HuH-7 (cell line): ENCODE data around the gene ANKRD53.
"Not testable (repeated sequence)": the region's sequence is repeated elsewhere in the genome, so short reads cannot be mapped to it uniquely, and the experiment has no call there.

Experiments
- DNase-seq: peaks from one replicate; pipeline ENCODE4 v3.0.0; 2011; ENCODE audit warnings: low spot score

The ANKRD53 gene

GRCh38 chr2:71019989-71020388, 41.6 kb downstream of the ANKRD53 start:
- DNase-seq, result not testable (repeated sequence)

- DNase-seq, result not testable (repeated sequence)
These were observed 43.0 kb downstream of the ANKRD53 start for GRCh38 chr2:71021394-71021793.

DNA sequence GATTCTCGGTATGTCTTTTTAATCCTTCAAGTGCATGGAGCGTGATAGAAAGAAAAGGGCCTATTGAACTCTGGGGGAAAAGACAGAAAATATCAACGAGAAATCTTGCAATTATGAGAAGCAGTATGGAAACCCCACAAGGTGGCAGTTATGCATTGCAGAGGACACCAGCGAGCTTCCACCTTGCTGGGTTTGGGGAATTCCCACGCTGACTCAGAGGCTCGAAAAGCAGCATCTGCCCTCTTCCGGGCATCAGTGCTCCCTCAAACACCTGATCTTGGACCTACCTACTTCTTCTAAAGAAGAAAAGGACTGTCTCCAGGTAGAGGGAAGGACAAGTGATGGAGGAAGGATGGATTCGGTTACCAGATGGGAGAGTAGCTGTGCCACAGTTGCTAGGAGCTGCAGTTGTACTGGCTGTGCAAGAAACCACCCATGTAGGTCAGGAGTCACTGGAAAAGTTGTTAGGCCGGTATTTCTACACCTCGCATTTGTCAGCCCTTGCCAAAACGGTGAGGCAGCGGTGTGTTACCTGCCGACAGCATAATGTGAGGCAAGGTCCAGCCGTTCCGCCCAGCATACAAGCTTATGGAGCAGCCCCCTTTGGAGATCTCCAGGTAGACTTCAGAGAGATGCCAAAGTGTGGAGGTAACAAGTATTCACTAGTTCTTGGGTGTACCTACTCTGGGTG, 45.3 kb downstream of the ANKRD53 start:
- DNase-seq, result not testable (repeated sequence)
